H4 (cell line): ENCODE data around the gene SLC26A4. TPM values are rescaled to one million over a fixed set of nuclear protein-coding genes. Genes with fewer than 3 reads are reported as not detected.

Experiments
- DNase-seq: peaks from one replicate; pipeline ENCODE4 v3.0.0-alpha.2; 2015; ENCODE audit warnings: low spot score
- total RNA-seq: library from RNA; depleted of rRNA; stranded (reverse); fragments of >200 nt; shearing (Covaris generic); gene quantifications from 2 replicates; pipeline ENCODE4 v1.2.3, GENCODE V29; 2014

The SLC26A4 gene
- total RNA-seq, 1 experiment from 2014 or later: 0.19 TPM

- DNase-seq: no peak
Observed at GRCh38 chr7:107696330-107696946, 35.8 kb downstream of the SLC26A4 start.

GRCh38 chr7:107697321-107698049 lies 36.9 kb downstream of the SLC26A4 start:
- DNase-seq: no peak

- DNase-seq: no peak
Observed at GRCh38 chr7:107700570-107700969, 39.9 kb downstream of the SLC26A4 start.

GRCh38 chr7:107701191-107701590 lies 40.6 kb downstream of the SLC26A4 start:
- DNase-seq: no peak

GRCh38 chr7:107703219-107703618 lies 42.6 kb downstream of the SLC26A4 start:
- no peak for DNase-seq

- no peak for DNase-seq
Observed at GRCh38 chr7:107703872-107704271, 43.2 kb downstream of the SLC26A4 start.

GRCh38 chr7:107708956-107709355 lies 48.3 kb downstream of the SLC26A4 start:
- DNase-seq: no peak

- DNase-seq: no peak
Observed at GRCh38 chr7:107711301-107711700, 50.7 kb downstream of the SLC26A4 start.

GRCh38 chr7:107712025-107712424 lies 51.4 kb downstream of the SLC26A4 start:
- DNase-seq: no peak

- no peak for DNase-seq
Observed at GRCh38 chr7:107712896-107713295, 52.3 kb downstream of the SLC26A4 start.

- no peak for DNase-seq
Observed at GRCh38 chr7:107715531-107715930, 54.9 kb downstream of the SLC26A4 start.

- no peak for DNase-seq
Observed at GRCh38 chr7:107718456-107719193, 58.0 kb downstream of the SLC26A4 start.

- DNase-seq: no peak
Observed at GRCh38 chr7:107721286-107721685, 60.7 kb downstream of the SLC26A4 start.

- no peak for DNase-seq
Observed at GRCh38 chr7:107723255-107723654, 62.6 kb downstream of the SLC26A4 start.

- DNase-seq: peak; percentile 43
Observed at GRCh38 chr7:107725138-107725740, 64.6 kb downstream of the SLC26A4 start.

GRCh38 chr7:107726356-107727130 lies 65.9 kb downstream of the SLC26A4 start:
- no peak for DNase-seq

GRCh38 chr7:107728276-107728675 lies 67.6 kb downstream of the SLC26A4 start:
- DNase-seq: no peak

- no peak for DNase-seq
Observed at GRCh38 chr7:107742678-107743566, 82.3 kb downstream of the SLC26A4 start.

- DNase-seq: peak; percentile 92
Observed at GRCh38 chr7:107743567-107744344, 83.1 kb downstream of the SLC26A4 start, which contains the start of gene CBLL1. Gene CBLL1, plus strand, starts transcription at chr7:107744142. Its CDS starts 22 bp downstream, at chr7:107744164.

- no peak for DNase-seq
Observed at GRCh38 chr7:107744345-107744750, 83.7 kb downstream of the SLC26A4 start.
